B cell (primary cell): ENCODE results near the gene GIT1. TPM values are rescaled to one million over a fixed set of nuclear protein-coding genes. Genes with fewer than 3 reads are reported as not detected.

Experiments used
- ATAC-seq: fragments of 200-7000 bp; cut with Tn5 transposase; one replicate; pipeline ENCODE4 v1.10.0; 2021; ENCODE audit warnings: low read depth, mild to moderate bottlenecking, moderate number of reproducible peaks, moderate library complexity
- CTCF ChIA-PET: fragments of 350-600 bp; sonication (Branson Sonifier 250); formaldehyde crosslinking; loops from one replicate; lab custom pipeline; 2021; ENCODE audit warnings: antibody characterized with exemption, inconsistent platforms; lab: Charles Lee
- POLR2A ChIA-PET: fragments of 350-600 bp; sonication (Branson Sonifier 250); formaldehyde crosslinking; loops from one replicate; lab custom pipeline; 2021; ENCODE audit warnings: antibody characterized with exemption; lab: Charles Lee
- DNase-seq: peaks from one replicate; pipeline ENCODE4 v3.0.0; 2013
- H2AFZ ChIP-seq: 2 replicates; pipeline ENCODE4 v1.6.1; 2012; ENCODE audit warnings: mild to moderate bottlenecking, low read depth, low read length; ENCODE audit not compliant: insufficient read depth, poor library complexity, severe bottlenecking
- H3K27ac ChIP-seq, 2 donors: 1 replicate in 1 of 2; 2 replicates in 1 of 2; pipeline ENCODE4 v1.5.1; 2012 to 2013; ENCODE audit warnings: low read length in 2 of 2, mild to moderate bottlenecking in 2 of 2, moderate library complexity in 1 of 2
- H3K27me3 ChIP-seq, 4 experiments: fragments of 200-600 bp in 1 of 4; sonication (generic) in 1 of 4; replicated peaks in 1 of 4; 1 replicate in 2 of 4; 2 replicates in 2 of 4; pipeline versions ENCODE4 v1.6.1 to v1.7.0; 2013 to 2016; ENCODE audit warnings: low read length in 3 of 4, mild to moderate bottlenecking in 2 of 4, mixed read lengths in 1 of 4, moderate library complexity in 1 of 4; ENCODE audit not compliant: insufficient read depth in 4 of 4, control insufficient read depth in 3 of 4; ENCODE audit errors: control extremely low read depth in 1 of 4
- H3K36me3 ChIP-seq, 2 experiments: replicated peaks in 1 of 2; 1 replicate in 1 of 2; 2 replicates in 1 of 2; pipeline versions ENCODE4 v1.6.1 to v1.7.1; 2013; ENCODE audit warnings: low read length in 1 of 2; ENCODE audit not compliant: insufficient read depth in 2 of 2, control insufficient read depth in 1 of 2; ENCODE audit errors: control extremely low read depth in 1 of 2, extremely low read depth in 1 of 2
- H3K4me1 ChIP-seq, 2 donors: fragments of 200-600 bp in 1 of 2; sonication (generic) in 1 of 2; 1 replicate in 1 of 2; 2 replicates in 1 of 2; pipeline versions ENCODE4 v1.5.1 to v1.6.1; 2013 to 2017; ENCODE audit warnings: low read length in 2 of 2; ENCODE audit not compliant: control insufficient read depth in 2 of 2, insufficient read depth in 2 of 2
- H3K4me2 ChIP-seq: replicated peaks from 2 replicates; pipeline ENCODE3; 2012; ENCODE audit warnings: mild to moderate bottlenecking, low read depth, low read length; ENCODE audit not compliant: poor library complexity, severe bottlenecking
- H3K4me3 ChIP-seq, 5 experiments: fragments of 200-600 bp in 1 of 5; sonication (generic) in 1 of 5; 1 replicate in 3 of 5; 2 replicates in 2 of 5; pipeline versions ENCODE4 v1.5.1 to v1.7.0; 2011 to 2016; ENCODE audit warnings: low read length in 4 of 5, mild to moderate bottlenecking in 4 of 5, low read depth in 2 of 5, control low read depth in 1 of 5, moderate library complexity in 1 of 5; ENCODE audit not compliant: insufficient read depth in 1 of 5; ENCODE audit errors: control extremely low read depth in 1 of 5, extremely low read depth in 1 of 5
- H3K79me2 ChIP-seq: fragments of 200-600 bp; sonication (generic); one replicate; pipeline ENCODE4 v1.6.0; 2016; ENCODE audit warnings: low read length; ENCODE audit not compliant: control insufficient read depth, insufficient read depth
- H3K9ac ChIP-seq: fragments of 200-600 bp; sonication (generic); 2 replicates; pipeline ENCODE4 v1.6.1; 2017; ENCODE audit warnings: mild to moderate bottlenecking, low read length, moderate library complexity
- H3K9me3 ChIP-seq, 3 donors: one replicate each; pipeline versions ENCODE4 v1.6.1 to v1.7.1; 2013; ENCODE audit warnings: low read length in 2 of 3; ENCODE audit not compliant: control insufficient read depth in 2 of 3, insufficient read depth in 1 of 3; ENCODE audit errors: control extremely low read depth in 1 of 3
- H4K20me1 ChIP-seq: 2 replicates; pipeline ENCODE4 v1.6.0; 2012; ENCODE audit warnings: mild to moderate bottlenecking, low read length; ENCODE audit not compliant: insufficient read depth, control insufficient read depth, poor library complexity, severe bottlenecking
- H3K27ac Mint-ChIP-seq: one replicate; pipeline ENCODE4 v1.8.0; 2021; ENCODE audit warnings: mixed read lengths
- H3K27me3 Mint-ChIP-seq: one replicate; pipeline ENCODE4 v1.8.0; 2021; ENCODE audit warnings: mixed read lengths
- H3K4me1 Mint-ChIP-seq: one replicate; pipeline ENCODE4 v1.8.0; 2021; ENCODE audit warnings: mixed read lengths
- H3K4me3 Mint-ChIP-seq: one replicate; pipeline ENCODE4 v1.8.0; 2021; ENCODE audit warnings: mixed read lengths
- H3K9me3 Mint-ChIP-seq: one replicate; pipeline ENCODE4 v1.8.0; 2022; ENCODE audit warnings: mixed read lengths; ENCODE audit not compliant: insufficient read depth
- CTCF ChIP-seq: fragments of 200-600 bp; IDR thresholded peaks from one replicate; pipeline ENCODE4 v1.8.0; 2022; ENCODE audit warnings: antibody characterized with exemption, mild to moderate bottlenecking
- EZH2 ChIP-seq: IDR thresholded peaks from 2 replicates; pipeline ENCODE4 v1.6.1; 2012; ENCODE audit warnings: borderline replicate concordance, low read depth, mild to moderate bottlenecking, moderate library complexity, low read length; ENCODE audit not compliant: insufficient read depth, poor library complexity, severe bottlenecking
- WGBS: methylation state at CpG from one replicate; pipeline ENCODE4 v1.1.5; 2013; ENCODE audit warnings: missing lambda C conversion rate; ENCODE audit not compliant: insufficient coverage; 5-methylcytosine and 5-hydroxymethylcytosine counted together
- intact Hi-C: fragments of 100-400 bp; cut with micrococcal nuclease; formaldehyde crosslinking; loops from one replicate; pipeline ENCODE4 v1.10.0; 2022
- polyA plus RNA-seq: library from polyadenylated mRNA; depleted of rRNA; stranded (reverse); fragments of >200 nt; gene quantifications from 2 replicates; pipeline ENCODE4 v1.2.3, GENCODE V29; 2012
- total RNA-seq, 2 donors: library from RNA; stranded (reverse); fragments of 120-200 nt in 1 of 2; gene quantifications; 1 replicate in 1 of 2; 2 replicates in 1 of 2; pipeline versions ENCODE4 v1.2.3 to v1.2.4, GENCODE V29; 2013 to 2022

The GIT1 gene
- total and polyA plus RNA-seq, 2 donors (not counting 1 experiment from before 2014, with no cell fraction given) = 49.3 to 61.9 TPM

DNA sequence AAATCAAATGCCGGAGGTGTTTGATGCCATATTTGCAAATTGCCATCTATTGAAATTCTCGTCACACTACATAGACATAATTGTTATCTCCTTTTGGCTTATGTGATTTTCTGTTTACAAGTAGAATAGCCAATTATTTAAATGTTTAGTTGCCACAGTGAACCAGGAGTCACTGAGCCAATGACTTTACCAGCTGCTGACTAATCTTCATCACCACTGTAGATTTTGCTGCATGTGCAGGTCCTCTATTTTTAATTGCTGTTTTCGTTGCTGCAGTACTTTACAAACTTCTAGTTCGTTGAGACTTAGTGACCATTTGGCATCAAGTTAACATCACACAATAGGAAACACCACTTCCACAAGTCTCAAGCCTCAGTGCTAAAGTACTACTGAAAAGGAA is 45.4 kb downstream of the GIT1 start:
- POLR2A ChIA-PET = no interaction called here
- WGBS = no CpG with 5 or more reads among the region's 4 CpGs
- no peak overlapping the region for H3K4me3 Mint-ChIP-seq
- H3K4me2 ChIP-seq = no peak overlapping the region
- TF ChIP-seq EZH2 = no peak
- TF ChIP-seq CTCF = no peak
- DNase-seq = no peak
- H3K9ac ChIP-seq = no peak overlapping the region
- H3K27me3 ChIP-seq = no peaks in the 10 kb centered on the region
- no peak overlapping the region for H3K4me3 ChIP-seq
- peaks cover 3% of the 10 kb centered on the region for H3K79me2 ChIP-seq
- H3K27me3 Mint-ChIP-seq = no peaks in the 10 kb centered on the region
- CTCF ChIA-PET = interaction anchor here (1.2 to 1.5 kb wide), 2 partner anchors 17 to 23 kb away, joined by 3 to 4 read pairs; partner anchors contain the start of gene ABHD15
- H3K27ac Mint-ChIP-seq = no peak overlapping the region
- intact Hi-C loops = no loop called here
- H3K9me3 ChIP-seq = no peaks in the 10 kb centered on the region
- no peaks in the 10 kb centered on the region for H3K4me1 ChIP-seq
- no peaks in the 10 kb centered on the region for H4K20me1 ChIP-seq
- H3K27ac ChIP-seq = no peak overlapping the region
- no peaks in the 10 kb centered on the region for H3K9me3 Mint-ChIP-seq
- H2AFZ ChIP-seq = no peak overlapping the region
- H3K4me1 Mint-ChIP-seq = no peaks in the 10 kb centered on the region
- ATAC-seq = no peak
- H3K36me3 ChIP-seq = peaks cover 3 to 22% of the 10 kb centered on the region in 2 experiments

GRCh38 chr17:29533976-29534375 is 55.5 kb downstream of the GIT1 start:
- CTCF ChIA-PET = interaction anchor here (0.7 to 4.1 kb wide), 12 partner anchors 9 to 608 kb away, joined by 3 to 30 read pairs (median 5); no protein-coding TSS in a partner anchor
- H3K9me3 ChIP-seq = no peaks in the 10 kb centered on the region
- no peaks in the 10 kb centered on the region for H4K20me1 ChIP-seq
- intact Hi-C loops = no loop called here
- Mint-ChIP-seq H3K4me1 (peaks cover 2% of the 10 kb centered on the region), H3K9me3 (no peaks in the 10 kb centered on the region), H3K4me3 (no peak overlapping the region), H3K27ac (no peak overlapping the region), H3K27me3 (no peaks in the 10 kb centered on the region)
- WGBS = 100% methylated on average over 5 of the region's 8 CpGs
- peaks cover 11 to 41% of the 10 kb centered on the region in 2 experiments for H3K36me3 ChIP-seq
- no peak overlapping the region for H3K4me2 ChIP-seq
- H3K27me3 ChIP-seq = no peaks in the 10 kb centered on the region
- DNase-seq (no peak), ATAC-seq (no peak)
- H3K27ac ChIP-seq = no peak overlapping the region
- H3K9ac ChIP-seq = no peak overlapping the region
- H3K4me3 ChIP-seq = no peak overlapping the region
- H2AFZ ChIP-seq = no peak overlapping the region
- H3K4me1 ChIP-seq = no peaks in the 10 kb centered on the region
- H3K79me2 ChIP-seq = no peaks in the 10 kb centered on the region
- POLR2A ChIA-PET = no interaction called here
- TF ChIP-seq EZH2 (no peak), CTCF (no peak)
